Measurements from ENCODE around the gene KLC3.

- TF ChIP-seq POLR2A (IDR thresholded peaks at IDR 0.05) (no peak), CTCF (IDR thresholded peaks at IDR 0.05) (no peak)
Measured at GRCh38 chr19:45327404-45328143, 13.0 kb upstream of the KLC3 start.
